HepG2 (cell line): ENCODE data around the gene CENPB. TPM values are rescaled to one million over a fixed set of nuclear protein-coding genes. Genes with fewer than 3 reads are reported as not detected.

ENCODE experiments used
- ATAC-seq: fragments of 200-7000 bp; cut with Tn5 transposase; 3 replicates; pipeline ENCODE4 v1.9.1; 2020; ENCODE audit warnings: mild to moderate bottlenecking, moderate library complexity
- BruUV-seq: library from RNA; stranded (reverse); fragments of 400-500 nt; replicated peaks from 2 replicates; lab custom pipeline; 2021; lab: Mats Ljungman, UMichigan
- CTCF ChIA-PET: fragments of 300-600 bp; formaldehyde crosslinking; extraction: SDS; loops from one replicate; lab custom pipeline; 2021; ENCODE audit warnings: low total read pairs, inconsistent platforms, low intra/inter-chr PET ratio; lab: Yijun Ruan, JAX
- POLR2A ChIA-PET: fragments of 350-600 bp; sonication (Branson Sonifier 250); formaldehyde crosslinking; loops from one replicate; lab custom pipeline; 2020; ENCODE audit warnings: antibody characterized with exemption, inconsistent platforms; lab: Yijun Ruan, JAX
- DNase-seq: peaks from one replicate; pipeline ENCODE4 v3.0.0-alpha.2; 2015; ENCODE audit warnings: low spot score
- FAIRE-seq: peaks from 3 replicates; lab custom pipeline; 2011; peaks lifted over from hg19 to GRCh38; lab: Jason Lieb, UNC
- H2AFZ ChIP-seq: one replicate; pipeline ENCODE4 v1.6.1; 2011; ENCODE audit warnings: low read length, inconsistent platforms
- H3K27ac ChIP-seq: fragments of 300-600 bp; 3 replicates; pipeline ENCODE4 v1.8.0; 2011; ENCODE audit warnings: mixed run types, mild to moderate bottlenecking, mixed read lengths, low read length, inconsistent platforms; ENCODE audit not compliant: insufficient read depth; ENCODE audit errors: extremely low read length
- H3K27me3 ChIP-seq, 2 experiments: fragments of 200-600 bp in 1 of 2; 2 replicates in 1 of 2; 3 replicates in 1 of 2; pipeline versions ENCODE4 v1.6.0 to v1.8.0; 2011; ENCODE audit warnings: low read length in 2 of 2, mild to moderate bottlenecking in 2 of 2, moderate library complexity in 2 of 2, inconsistent platforms in 1 of 2; ENCODE audit not compliant: insufficient read depth in 2 of 2, control insufficient read depth in 1 of 2
- H3K36me3 ChIP-seq, 2 experiments: fragments of 200-600 bp in 1 of 2; replicated peaks in 1 of 2; 2 replicates in 1 of 2; 3 replicates in 1 of 2; pipeline versions ENCODE4 v1.5.1 to v1.8.0; 2011; ENCODE audit warnings: low read length in 2 of 2, inconsistent platforms in 1 of 2; ENCODE audit not compliant: insufficient read depth in 2 of 2, control insufficient read depth in 1 of 2
- H3K4me1 ChIP-seq: 2 replicates; pipeline ENCODE4 v1.5.1; 2012; ENCODE audit warnings: low read length, inconsistent platforms; ENCODE audit not compliant: insufficient read depth
- H3K4me2 ChIP-seq: 2 replicates; pipeline ENCODE4 v1.6.0; 2011; ENCODE audit warnings: low read depth, low read length, inconsistent platforms
- H3K4me3 ChIP-seq, 3 experiments: fragments of 200-600 bp in 1 of 3; sonication (generic), shearing (Covaris generic) in 1 of 3; replicated peaks in 1 of 3; 2 replicates each; pipeline ENCODE4 v1.5.1; 2011 to 2016; ENCODE audit warnings: low read length in 3 of 3, inconsistent platforms in 2 of 3, low read depth in 2 of 3, mild to moderate bottlenecking in 2 of 3, control low read depth in 1 of 3, mixed read lengths in 1 of 3; ENCODE audit not compliant: insufficient read depth in 1 of 3
- H3K79me2 ChIP-seq: one replicate; pipeline ENCODE4 v1.6.1; 2011; ENCODE audit warnings: low read length, inconsistent platforms; ENCODE audit not compliant: insufficient read depth
- H3K9ac ChIP-seq: 2 replicates; pipeline ENCODE4 v1.6.0; 2011; ENCODE audit warnings: mild to moderate bottlenecking, low read depth, low read length, inconsistent platforms; ENCODE audit not compliant: insufficient read depth
- H3K9me3 ChIP-seq: 2 replicates; pipeline ENCODE4 v1.5.1; 2012; ENCODE audit warnings: mild to moderate bottlenecking, low read length
- H4K20me1 ChIP-seq: 2 replicates; pipeline ENCODE4 v1.6.0; 2011; ENCODE audit warnings: inconsistent platforms, mild to moderate bottlenecking, low read length, moderate library complexity; ENCODE audit not compliant: insufficient read depth
- NFIB ChIP-seq: sonication (generic); formaldehyde crosslinking; IDR thresholded peaks from 2 replicates; pipeline ENCODE4 v1.9.0; 2021; ENCODE audit warnings: missing genetic modification reagents, mild to moderate bottlenecking, borderline replicate concordance
- PPARG ChIP-seq: conservative IDR thresholded peaks from 2 replicates; pipeline ENCODE4 v1.6.1; 2016; ENCODE audit warnings: missing biosample characterization, missing genetic modification reagents
- TERF1 ChIP-seq: sonication (generic); formaldehyde crosslinking; IDR thresholded peaks from 2 replicates; pipeline ENCODE4 v1.8.0; 2022; ENCODE audit warnings: mild to moderate bottlenecking, missing genetic modification reagents, moderate library complexity
- ZNF354B ChIP-seq: sonication (generic); formaldehyde crosslinking; IDR thresholded peaks from 2 replicates; pipeline ENCODE4 v1.8.0; 2022; ENCODE audit warnings: mild to moderate bottlenecking, missing genetic modification reagents
- WGBS: methylation state at CpG from one replicate; pipeline ENCODE4 v1.1.6; 2017; ENCODE audit warnings: low lambda C conversion rate; 5-methylcytosine and 5-hydroxymethylcytosine counted together
- in situ Hi-C: cut with HindIII; loops from 2 replicates; pipeline ENCODE4 v1.10.0; 2017; ENCODE audit warnings: low pct_unique_long_range_greater_than_20kb; ENCODE audit not compliant: extremely low pct_ligation_motif_present
- intact Hi-C: fragments of 100-400 bp; cut with micrococcal nuclease; formaldehyde crosslinking; loops from one replicate; pipeline ENCODE4 v1.10.0; 2022; ENCODE audit not compliant: unreplicated experiment
- polyA plus RNA-seq, 8 experiments: library from polyadenylated mRNA; depleted of rRNA in 3 of 8; stranded (reverse) in 7 of 8; unstranded in 1 of 8; fragments of >200 nt; fragmentation: Illumina TruSeq in 4 of 8; extraction: Trizol in 4 of 8; gene quantifications; 2 replicates each; pipeline versions ENCODE4 v1.2.1 to v1.2.3, GENCODE V29; 2011 to 2016; ENCODE audit warnings: low read depth in 4 of 8, missing spikeins in 1 of 8, mixed read lengths in 1 of 8; ENCODE audit not compliant: insufficient read depth in 1 of 8
- total RNA-seq, 5 experiments: library from RNA; depleted of rRNA; stranded (reverse); fragments of >200 nt; fragmentation: Illumina TruSeq; extraction: Trizol; gene quantifications; 2 replicates each; pipeline ENCODE4 v1.2.3, GENCODE V29; 2016; ENCODE audit warnings: low read depth in 1 of 5

The CENPB gene
- total and polyA plus RNA-seq, 2 of the 13 experiments (the other 11 are each of a cell fraction or from before 2014, with no cell fraction given) = 10.4 to 54.5 TPM

GRCh38 chr20:3744806-3745685 is 41.5 kb downstream of the CENPB start (continued):
- no peak for TF ChIP-seq TERF1 (CRISPR knock-in tag)

DNA sequence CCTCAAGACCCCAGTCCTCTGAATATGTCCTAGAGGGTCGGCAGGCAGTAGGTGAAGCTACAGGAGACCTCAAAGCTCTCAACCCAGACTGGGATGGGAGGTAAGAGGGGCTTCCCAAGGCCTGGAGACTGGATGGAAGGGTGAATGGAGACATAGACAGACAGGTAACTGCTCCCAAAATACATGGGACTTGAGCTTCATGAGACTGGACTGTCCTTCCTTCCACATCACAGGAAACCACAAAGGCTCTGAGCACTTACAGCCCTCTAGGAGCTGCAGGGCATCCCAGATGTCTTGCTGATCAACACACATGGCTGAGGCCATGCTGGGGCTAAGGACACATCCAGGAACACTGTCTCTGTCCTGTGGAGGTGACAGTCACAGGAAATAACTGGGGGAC is 42.5 kb downstream of the CENPB start:
- no peak for FAIRE-seq
- H3K9me3 ChIP-seq = no peaks in the 10 kb centered on the region
- POLR2A ChIA-PET = interaction anchor here (1.1 kb wide), 1 partner anchor 25 kb away, joined by 3 read pairs; no protein-coding TSS in a partner anchor
- H3K4me1 ChIP-seq = peaks cover 62% of the 10 kb centered on the region
- in situ Hi-C loops = no loop called here
- no peak overlapping the region for H3K9ac ChIP-seq
- H3K79me2 ChIP-seq = no peaks in the 10 kb centered on the region
- DNase-seq = no peak
- TF ChIP-seq PPARG (CRISPR knock-in tag) (no peak), NFIB (CRISPR knock-in tag) (0 out of 2 replicates have a peak, but pooled peaks have one; percentile 37), ZNF354B (CRISPR knock-in tag) (0 out of 2 replicates have a peak, but pooled peaks have one; percentile 53)
- no peaks in the 10 kb centered on the region for H3K36me3 ChIP-seq
- H2AFZ ChIP-seq = no peak overlapping the region
- 0% methylated on average over 1 of the region's 1 CpG for WGBS
- BruUV-seq = no TSS peak
- peaks cover 12 to 47% of the 10 kb centered on the region in 2 experiments; a peak in 4 of 5 replicates for H3K27me3 ChIP-seq
- no peak overlapping the region for H3K4me3 ChIP-seq
- CTCF ChIA-PET = no interaction called here
- H3K27ac ChIP-seq = no peak overlapping the region
- H3K4me2 ChIP-seq = no peak overlapping the region; the same call in 1 of the 2 replicates
- no peaks in the 10 kb centered on the region for H4K20me1 ChIP-seq
- intact Hi-C loops = no loop called here
- no peak for ATAC-seq
